Loucy (cell line): Measurements from ENCODE around the gene PAGR1.

Experiments
- CTCF ChIP-seq: fragments of 200-600 bp; sonication (generic); conservative IDR thresholded peaks from 2 replicates; pipeline ENCODE4 v1.5.1; 2014; ENCODE audit warnings: mild to moderate bottlenecking, antibody characterized with exemption, low read length
- EZH2phosphoT487 ChIP-seq: fragments of 200-600 bp; IDR thresholded peaks from 2 replicates; pipeline ENCODE4 v1.6.1; 2018; ENCODE audit warnings: antibody characterized with exemption, mild to moderate bottlenecking, moderate library complexity, borderline replicate concordance

GRCh38 chr16:29848420-29849297 lies 32.7 kb downstream of the PAGR1 start:
- TF ChIP-seq CTCF (peak; percentile 92), EZH2phosphoT487 (no peak)
